ENCODE results near the gene SLC66A1.

SLC66A1 gene

DNA sequence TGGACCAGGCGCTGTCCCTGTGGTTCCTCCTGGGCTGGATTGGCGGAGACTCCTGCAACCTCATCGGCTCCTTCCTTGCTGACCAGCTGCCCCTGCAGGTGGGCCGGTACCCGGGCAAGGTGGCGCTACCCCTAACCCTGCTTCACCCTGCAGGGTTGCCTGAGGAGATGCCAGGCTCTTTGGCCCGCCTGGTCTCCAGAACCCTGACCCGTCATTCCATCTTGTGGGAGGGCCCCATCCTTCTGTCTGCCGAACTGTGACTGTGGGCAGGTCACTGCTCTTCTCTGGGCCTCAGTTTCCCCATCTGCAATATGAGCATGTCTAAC is 12.5 kb downstream of the SLC66A1 start:
- no peak for DNase-seq (ENCODE audit: low read depth in 1 of 2, low spot score in 1 of 2)

DNA sequence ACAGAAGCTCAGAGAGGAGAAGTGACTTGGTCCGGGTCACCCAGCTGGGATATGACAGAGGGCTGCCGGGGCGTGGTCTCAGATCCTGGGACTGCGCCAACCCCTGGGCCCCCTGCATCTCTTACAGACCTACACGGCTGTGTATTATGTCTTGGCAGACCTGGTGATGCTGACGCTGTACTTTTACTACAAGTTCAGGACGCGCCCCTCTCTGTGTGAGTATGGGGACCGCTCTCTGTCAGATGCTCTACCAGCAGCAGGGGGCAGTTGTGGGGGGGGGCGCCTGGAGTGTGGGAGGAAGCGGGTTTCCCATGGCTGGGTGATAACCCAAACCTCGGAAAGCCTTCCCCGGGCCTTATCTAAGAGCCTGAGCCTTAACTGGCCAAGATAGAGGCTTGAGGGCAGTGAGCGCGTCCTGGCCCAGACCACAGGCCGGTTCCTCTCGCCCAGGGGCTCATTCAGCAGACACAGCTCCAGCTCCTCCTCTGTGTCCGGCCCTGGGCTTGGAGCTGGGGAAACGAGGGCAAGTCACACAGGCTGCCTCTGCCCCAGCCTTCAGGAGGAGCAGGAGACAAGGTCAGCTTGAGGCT is 13.3 kb downstream of the SLC66A1 start:
- no peak for DNase-seq (ENCODE audit: low read depth in 1 of 2, low spot score in 1 of 2)

DNA sequence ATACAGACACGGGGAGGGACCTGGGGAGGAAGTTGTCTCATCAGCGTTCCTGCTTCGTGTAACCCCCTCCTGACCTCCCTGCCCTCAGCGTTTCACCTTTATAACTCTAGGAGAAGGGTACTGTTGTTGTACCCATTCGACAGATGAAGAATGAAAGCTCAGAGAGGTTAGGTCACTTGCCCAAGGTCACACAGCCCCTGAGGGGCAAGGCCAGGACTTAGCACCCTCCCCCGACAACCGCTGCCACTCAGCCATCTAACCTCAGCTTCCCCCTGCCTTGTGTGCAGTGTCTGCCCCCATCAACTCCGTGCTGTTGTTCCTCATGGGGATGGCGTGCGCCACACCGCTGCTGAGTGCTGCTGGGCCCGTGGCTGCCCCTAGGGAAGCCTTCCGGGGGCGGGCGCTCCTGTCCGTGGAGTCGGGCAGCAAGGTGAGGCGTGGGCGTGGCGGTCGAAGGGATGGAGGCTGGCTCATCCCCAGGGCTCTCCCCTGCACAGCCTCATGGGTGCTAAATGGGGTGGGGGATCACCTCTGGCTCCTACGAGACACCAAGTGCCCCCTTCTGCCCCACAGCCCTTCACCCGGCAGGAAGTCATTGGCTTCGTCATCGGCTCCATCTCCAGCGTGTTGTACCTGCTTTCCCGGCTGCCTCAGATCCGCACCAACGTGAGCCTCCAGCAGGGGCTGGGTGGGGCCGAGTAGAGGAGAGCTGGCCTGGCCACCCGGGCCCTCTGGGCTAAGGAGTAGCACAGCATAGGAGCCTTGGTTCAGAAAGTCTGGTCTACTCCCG is 14.0 kb downstream of the SLC66A1 start:
- no peak for DNase-seq (ENCODE audit: low read depth in 1 of 2, low spot score in 1 of 2)

DNA sequence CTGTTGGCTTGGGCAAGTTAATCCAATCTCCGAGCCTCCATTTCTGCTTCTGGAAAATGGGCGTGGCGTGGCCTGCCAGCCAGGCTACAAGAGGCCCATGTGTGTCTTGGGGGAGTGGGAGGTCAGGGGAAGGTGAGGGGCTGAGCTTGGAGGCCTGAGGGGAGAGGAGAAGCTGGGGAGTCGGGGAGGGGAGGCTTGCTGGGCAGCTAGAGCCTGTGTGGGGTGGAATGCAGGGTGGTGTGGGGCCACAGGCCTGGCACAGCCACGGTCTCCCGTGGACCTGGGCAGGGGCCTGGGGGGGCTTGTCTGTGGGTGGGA is 14.6 kb downstream of the SLC66A1 start:
- DNase-seq (ENCODE audit: low read depth in 1 of 2, low spot score in 1 of 2): no peak

DNA sequence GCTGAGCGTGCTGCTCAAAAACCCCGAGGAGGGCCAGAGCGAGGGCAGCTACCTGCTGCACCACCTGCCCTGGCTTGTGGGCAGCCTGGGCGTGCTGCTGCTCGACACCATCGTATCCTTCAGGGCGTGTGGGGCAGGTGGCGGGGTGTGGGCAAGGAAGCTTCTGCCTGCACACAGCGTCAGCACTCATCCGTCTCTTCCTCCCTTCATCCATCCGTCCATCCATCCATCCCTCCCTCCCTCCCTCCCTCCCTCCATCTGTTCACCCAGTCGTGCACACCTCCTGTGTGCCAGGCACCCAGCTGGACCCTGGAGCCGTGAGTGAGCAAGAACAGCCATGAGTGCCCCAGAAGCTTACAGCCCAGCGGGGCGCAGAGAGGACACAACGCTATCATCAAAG is 15.2 kb downstream of the SLC66A1 start:
- DNase-seq (ENCODE audit: low read depth in 1 of 2, low spot score in 1 of 2): no peak

DNA sequence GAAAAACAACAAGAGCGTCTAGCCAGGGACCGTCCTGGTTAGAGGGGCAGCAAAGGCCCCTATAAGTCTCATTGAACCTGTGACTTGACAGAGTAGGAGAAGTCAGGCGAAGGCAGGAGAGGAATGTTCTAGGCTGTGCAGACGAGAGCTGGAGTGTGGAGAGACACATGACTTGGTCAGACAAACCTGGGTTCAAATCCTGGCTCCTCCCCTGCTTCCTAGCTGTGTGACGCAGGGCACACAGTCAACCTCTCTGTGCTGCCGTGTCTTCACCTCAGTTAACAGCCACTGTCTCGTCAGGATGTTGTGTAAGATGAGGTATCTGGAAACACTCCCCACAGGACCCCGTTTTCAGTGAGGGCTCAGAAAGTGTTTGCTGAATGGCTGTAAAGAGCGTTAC is 15.6 kb downstream of the SLC66A1 start:
- DNase-seq (ENCODE audit: low read depth in 1 of 2, low spot score in 1 of 2): no peak

DNA sequence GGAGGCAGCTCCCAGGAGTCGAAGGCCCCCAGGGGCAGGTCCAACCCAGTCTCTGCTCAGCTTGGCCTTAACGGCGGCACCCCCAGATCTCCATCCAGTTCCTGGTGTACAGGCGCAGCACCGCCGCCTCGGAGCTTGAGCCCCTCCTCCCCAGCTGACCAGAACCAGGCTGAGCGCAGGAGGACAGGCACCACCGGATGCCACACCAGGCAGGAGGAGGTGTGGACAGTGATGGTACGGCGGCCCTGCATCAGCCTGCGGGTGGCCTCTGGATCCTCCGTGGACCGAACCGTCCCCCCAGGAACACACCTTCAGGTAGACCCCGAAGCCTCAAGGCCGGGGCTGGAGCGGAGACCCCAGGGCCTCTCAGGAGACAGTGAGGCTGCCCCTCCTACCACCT is 16.4 kb downstream of the SLC66A1 start:
- no peak for DNase-seq (ENCODE audit: low read depth in 1 of 2, low spot score in 1 of 2)

DNA sequence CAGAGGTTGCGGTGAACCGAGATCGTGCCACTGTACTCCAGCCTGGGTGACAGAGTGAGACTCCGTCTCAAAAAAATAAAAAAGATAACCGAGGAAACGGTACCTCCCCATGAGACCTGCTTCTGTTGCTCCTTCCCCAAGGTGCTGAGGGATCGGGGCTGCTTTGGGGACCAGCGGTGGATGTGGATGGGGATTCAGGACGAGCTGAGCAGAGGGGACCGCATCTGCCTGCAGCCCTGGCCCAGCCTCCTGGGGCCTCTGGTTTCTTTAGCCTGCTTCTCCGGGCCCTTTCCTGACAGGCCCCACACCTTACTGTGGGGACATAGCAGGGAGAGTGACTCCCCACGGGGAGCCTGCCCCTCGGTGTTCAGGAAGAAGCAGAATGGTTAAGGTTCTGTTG is 17.1 kb downstream of the SLC66A1 start:
- DNase-seq (ENCODE audit: low read depth in 1 of 2, low spot score in 1 of 2): no peak

DNA sequence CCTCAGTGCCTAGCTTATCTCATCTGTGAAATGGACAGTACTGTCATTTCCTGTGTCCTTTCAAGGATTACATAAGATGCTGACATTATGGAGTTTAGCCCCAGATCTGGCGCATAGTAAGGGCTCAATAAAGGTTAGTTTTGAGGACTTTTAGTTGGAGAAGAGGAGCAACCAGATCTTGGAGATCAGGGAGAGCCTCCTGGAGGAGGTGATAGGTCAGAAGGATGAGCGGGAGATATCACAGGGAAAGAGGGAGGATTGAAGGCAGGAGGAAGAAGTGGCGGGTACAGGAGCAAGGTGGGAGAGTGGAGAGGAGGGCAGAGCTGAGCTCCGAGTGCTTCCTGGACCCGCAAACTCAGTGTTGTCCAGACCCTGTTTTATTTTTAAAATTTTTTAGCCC is 17.5 kb downstream of the SLC66A1 start:
- no peak for DNase-seq (ENCODE audit: low read depth in 1 of 2, low spot score in 1 of 2)

DNA sequence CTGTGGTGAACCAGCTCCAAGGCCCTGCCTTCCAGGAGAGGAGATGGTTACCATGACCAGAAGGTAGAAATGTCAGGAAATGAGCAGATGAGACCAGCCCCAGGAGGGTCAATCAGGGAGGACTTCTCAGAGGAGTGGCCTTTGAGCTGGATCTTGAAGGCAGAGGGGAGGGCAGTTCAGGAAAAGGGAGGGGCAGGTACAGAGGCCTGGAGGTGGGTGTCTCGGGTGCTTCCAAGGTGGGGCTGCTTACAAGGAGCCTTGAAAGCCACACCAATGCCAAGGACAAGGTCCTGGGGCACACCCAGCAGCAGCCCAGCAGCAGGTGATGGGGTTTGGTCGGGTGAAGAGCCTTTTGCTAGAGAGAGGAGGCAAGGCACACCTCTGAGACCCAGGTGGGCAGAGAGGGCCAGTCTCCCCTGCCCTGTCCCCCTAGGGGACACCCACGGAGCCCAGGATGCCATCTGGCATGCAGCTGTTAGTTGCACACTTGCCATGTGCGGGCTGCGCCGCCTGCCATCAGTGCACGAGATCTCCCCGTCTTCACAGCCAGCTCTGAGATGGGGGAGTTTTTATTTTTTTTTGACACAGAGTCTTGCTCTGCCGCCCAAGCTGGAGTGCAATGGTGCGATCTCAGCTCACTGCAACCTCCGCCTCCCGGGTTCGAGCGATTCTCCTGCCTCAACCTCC is 18.5 kb downstream of the SLC66A1 start:
- DNase-seq (ENCODE audit: low read depth in 1 of 2, low spot score in 1 of 2): no peak

DNA sequence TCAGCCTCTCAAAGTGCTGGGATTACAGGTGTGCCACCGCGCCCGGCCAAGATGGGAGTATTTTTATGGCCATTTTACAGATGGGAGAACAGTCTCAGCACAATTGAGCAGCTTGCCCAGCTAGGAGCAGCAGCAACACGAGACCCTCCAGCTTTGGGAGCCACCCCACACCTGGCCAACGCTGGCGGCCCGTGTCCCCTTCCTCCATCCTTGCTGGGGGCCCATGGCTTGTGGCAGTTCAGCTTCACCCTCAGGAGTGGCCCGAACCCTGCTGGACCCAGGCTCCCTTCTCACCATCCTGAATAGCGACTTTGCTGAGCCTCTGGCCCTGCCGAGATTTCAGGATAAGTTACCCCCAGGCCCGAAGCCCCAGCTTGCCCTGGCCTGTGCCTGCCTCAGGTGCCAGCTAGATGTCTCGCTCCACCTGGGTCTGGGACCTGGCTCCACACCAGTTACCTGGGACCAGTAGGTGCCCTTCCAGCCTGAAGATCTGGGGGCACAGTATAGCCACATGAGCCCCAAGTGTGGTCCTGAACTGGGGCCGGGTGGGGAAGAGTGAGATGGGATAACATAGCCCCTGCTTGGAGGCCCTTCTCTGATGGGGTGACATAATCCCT is 19.2 kb downstream of the SLC66A1 start:
- DNase-seq (ENCODE audit: low read depth in 1 of 2, low spot score in 1 of 2): no peak

DNA sequence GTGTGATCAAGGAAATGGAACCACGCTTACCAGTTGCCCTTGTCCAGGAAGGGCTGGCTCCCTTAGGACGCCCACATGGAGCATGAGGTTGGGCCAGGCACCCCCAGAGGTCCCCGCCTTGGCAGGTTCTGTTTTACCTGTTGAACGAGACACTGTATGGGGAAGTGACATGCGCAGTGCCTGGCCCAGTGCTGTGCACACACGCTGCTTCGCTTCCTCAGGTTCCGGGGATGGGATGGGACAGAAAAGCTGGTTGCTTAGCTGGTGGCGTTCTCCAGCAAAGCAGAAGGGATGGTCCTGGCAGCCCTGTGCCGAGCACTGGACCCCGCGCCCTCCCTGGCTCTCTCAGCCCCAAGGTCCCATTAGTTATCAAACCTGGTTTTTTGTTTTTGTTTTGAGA is 20.7 kb downstream of the SLC66A1 start:
- no peak for DNase-seq (ENCODE audit: low read depth in 1 of 2, low spot score in 1 of 2)

DNA sequence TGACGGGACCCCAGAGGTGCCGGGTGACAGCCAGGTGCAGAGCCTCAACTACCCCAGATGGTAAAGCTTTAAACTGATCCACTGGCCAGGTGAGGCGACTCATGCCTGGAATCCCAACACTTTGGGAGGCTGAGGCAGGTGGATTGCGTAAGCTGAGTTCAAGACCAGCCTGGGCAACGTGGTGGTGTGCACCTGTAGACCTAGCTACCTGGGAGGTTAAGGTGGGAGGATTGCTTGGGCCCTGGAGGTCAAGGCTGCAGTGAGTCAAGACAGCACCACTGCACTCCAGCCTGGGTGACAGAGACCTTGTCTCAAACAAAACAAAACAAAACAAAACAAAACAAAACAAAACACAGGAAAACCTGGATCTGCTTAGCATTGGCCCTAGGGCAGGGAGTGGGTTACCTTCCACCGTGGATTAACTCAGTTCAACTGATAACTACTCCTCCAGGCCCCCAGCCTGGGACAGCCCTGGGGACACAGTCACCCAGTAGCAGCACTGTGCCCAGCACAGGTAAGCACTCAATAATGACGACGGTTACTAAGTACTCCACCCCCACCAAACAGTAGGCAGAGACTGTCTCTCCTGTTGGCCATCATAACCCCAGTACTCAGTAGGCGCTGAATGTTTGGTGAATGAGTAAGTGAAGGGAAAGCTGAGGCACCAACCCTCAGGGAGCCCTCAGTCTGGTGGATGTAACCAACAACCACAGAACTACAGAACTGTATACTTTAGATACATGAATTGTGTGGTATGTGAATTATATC is 21.6 kb downstream of the SLC66A1 start:
- DNase-seq (ENCODE audit: low read depth in 1 of 2, low spot score in 1 of 2): no peak

DNA sequence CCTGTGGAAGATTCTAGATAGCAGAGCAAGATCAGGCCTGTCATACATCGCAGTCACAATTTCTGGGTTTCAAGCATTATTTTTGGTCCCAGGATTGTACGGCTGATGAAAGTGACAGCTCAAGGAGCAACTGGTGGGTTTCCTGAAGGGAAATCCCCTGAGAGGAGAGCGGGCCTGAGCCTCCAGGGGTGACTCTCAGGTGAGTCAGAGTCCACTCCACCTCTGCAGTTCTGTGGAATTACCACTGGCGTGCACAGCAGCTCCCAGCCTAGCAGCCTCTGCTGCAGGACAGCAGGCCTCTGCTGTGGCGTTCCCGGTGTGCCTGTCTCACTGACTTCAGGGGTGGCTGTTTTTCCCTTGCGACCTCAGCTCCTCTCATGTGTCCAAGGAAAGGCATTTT is 24.4 kb downstream of the SLC66A1 start:
- DNase-seq (ENCODE audit: low read depth in 1 of 2, low spot score in 1 of 2): peak; percentile 16 to 59

DNA sequence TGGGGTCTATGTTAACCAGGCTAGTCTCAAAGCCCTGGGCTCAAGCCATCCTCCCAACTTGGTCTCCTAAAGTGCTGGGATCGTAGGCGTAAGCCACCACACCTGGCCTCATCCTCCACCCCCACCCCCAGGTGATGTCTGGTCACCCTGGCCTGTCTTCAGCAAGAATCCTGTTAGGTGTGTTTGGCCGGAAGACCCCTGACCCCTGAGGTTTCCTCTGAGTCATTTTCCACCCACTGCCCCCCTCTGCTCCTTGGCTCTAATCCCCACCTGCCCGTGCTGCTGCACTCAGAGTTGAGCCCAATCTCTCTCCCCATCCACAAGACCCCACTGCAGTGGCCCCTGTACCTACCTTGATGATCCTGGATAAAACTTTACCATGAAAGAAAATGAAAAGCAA is 25.2 kb downstream of the SLC66A1 start:
- DNase-seq (ENCODE audit: low read depth in 1 of 2, low spot score in 1 of 2): no peak

DNA sequence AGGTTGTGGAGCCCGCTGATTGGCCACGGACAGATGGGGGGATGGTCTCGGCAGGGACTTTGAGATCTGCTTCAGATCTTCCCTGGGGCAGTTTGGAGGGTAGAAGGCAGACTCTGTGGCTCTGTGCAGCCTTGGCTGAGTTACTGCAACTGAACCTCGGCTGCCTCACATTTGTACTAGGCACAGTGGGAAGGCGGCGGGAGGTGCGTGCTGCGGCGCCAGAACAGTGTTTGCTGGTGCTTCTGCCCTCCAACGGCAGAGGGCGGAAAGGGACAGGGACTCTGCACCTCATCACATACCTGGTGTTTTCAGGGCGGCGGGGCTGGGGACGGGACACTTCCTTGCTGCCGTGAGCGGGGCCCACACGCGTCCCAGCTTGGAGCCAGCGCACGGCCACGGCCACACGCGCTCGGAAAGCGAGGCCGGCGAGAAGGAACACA is 26.2 kb downstream of the SLC66A1 start:
- DNase-seq (ENCODE audit: low read depth in 1 of 2, low spot score in 1 of 2): no peak

DNA sequence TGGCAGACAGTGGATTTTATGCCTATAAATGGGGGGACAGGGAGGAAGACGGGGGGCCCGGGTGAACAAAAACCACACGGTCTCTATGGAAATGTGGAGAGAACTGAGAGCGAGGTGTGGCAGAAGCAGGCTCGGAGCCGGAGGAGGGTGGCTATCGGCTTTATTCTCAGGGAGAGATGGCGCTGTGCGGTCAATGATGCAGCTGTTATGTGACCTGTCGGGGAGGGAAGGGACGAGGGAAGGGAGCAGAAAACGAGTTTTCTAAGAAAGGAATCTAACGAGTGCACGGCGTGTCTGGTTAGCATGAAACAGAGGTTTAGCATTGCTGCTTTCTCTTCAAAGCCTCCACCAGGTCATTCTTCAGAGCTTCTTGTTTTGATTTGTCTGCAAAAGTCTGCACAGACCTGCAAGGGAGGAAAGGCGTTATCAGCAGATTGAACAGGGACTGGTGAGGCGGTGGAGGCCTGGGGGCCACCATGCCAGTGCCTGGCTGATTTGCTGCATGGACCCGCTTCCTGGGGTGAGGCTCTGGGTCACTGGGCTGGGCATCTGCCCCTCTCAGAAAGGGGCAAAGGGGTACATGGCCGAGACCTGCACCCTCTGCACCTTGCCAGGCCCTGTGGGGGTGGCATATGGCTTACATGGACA is 27.2 kb downstream of the SLC66A1 start:
- no peak for DNase-seq (ENCODE audit: low read depth in 1 of 2, low spot score in 1 of 2)

DNA sequence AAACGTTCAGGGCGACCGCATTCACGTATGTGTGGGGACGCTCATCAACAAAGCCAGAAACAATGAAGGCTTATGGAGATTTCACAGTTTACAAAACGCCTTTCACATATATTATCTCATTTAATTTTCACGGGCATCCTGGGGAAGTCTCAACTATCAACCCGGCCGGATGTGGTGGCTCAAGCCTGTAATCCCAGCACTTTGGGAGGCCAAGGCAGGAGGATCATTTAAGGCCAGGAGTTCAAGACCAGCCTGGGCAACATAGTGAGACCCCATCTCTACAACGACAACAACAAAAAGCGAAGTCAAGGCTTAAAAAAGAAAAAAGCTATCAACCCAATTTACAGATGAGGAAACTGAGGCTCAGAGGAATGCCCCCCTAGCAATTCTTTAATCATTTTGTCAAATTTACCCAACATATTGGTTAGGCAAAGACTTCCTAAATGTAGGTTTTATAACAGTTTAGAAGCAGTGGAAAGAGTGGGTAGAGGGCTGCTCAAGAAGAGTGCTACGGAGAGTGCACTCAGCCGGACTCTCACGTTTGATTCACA is 28.3 kb downstream of the SLC66A1 start:
- no peak for DNase-seq (ENCODE audit: low read depth in 1 of 2, low spot score in 1 of 2)

DNA sequence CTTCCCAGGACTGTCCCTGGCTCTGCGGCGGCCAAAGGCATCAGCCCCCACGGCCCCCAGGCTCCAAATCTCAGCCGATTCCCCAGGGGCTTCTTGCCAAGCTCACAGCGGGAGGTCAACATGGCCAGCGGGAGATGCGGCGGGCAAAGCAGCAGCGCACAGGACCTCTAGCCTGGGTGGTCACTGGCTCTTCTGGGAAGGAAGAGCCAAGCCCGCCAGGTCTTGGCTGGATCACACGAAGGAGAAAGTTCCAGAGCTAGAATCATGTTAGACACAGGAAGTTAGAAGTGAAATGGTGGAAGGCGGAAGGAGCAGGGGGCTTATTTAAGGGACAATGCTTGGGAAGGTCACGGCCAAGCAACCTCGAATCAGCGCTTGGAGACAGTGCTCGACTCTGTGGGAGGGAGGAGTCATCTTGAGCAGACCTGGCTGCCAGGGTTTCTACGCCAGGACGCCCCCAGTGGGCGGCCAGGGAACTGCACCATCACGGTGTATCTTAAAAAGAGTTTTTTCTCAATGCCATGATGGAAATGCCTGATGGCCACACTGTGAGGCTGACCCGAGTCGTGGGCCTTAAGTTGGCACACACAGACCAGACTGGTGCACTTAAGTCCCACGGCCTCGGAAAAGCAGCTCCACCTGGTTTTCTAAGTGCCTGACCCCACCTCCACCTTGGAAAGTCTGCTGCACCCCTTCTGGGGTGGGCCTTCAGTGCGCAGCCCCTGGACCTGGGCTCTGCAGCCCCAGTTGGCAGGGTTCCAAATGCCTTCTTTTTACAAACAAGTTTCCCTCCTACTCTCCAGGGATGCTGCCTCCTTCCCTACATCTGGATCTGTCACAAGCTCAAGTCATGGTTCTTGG is 29.3 kb downstream of the SLC66A1 start:
- DNase-seq (ENCODE audit: low read depth in 1 of 2, low spot score in 1 of 2): peak; percentile 65 to 67
